Activated T-cell treated with anti-CD3 and anti-CD28 coated beads, Interleukin-2, amount 50 U/mL, for 24 hours (primary cell): ENCODE results near the gene SNRPD3.
A peak's percentile ranks its signal among the peaks of the same experiment; 100 is the strongest.
"Not testable (repeated sequence)": the region's sequence is repeated elsewhere in the genome, so short reads cannot be mapped to it uniquely, and the experiment has no call there.

Experiments
- DNase-seq: peaks from one replicate; pipeline ENCODE4 v3.0.0-alpha.2; 2020
- H3K27ac Mint-ChIP-seq: 2 replicates; pipeline ENCODE4 v1.8.0; 2020; ENCODE audit warnings: mild to moderate bottlenecking, mixed read lengths
- H3K27me3 Mint-ChIP-seq: 2 replicates; pipeline ENCODE4 v1.8.0; 2020; ENCODE audit warnings: mixed read lengths
- H3K36me3 Mint-ChIP-seq: 2 replicates; pipeline ENCODE4 v1.8.0; 2020; ENCODE audit warnings: low read depth, mixed read lengths
- H3K4me1 Mint-ChIP-seq: 2 replicates; pipeline ENCODE4 v1.8.0; 2020; ENCODE audit warnings: low read depth, mixed read lengths
- H3K4me3 Mint-ChIP-seq: 2 replicates; pipeline ENCODE4 v1.8.0; 2020; ENCODE audit warnings: mild to moderate bottlenecking, moderate library complexity, mixed read lengths
- H3K9me3 Mint-ChIP-seq: 2 replicates; pipeline ENCODE4 v1.8.0; 2020; ENCODE audit warnings: mixed read lengths

The SNRPD3 gene

DNA sequence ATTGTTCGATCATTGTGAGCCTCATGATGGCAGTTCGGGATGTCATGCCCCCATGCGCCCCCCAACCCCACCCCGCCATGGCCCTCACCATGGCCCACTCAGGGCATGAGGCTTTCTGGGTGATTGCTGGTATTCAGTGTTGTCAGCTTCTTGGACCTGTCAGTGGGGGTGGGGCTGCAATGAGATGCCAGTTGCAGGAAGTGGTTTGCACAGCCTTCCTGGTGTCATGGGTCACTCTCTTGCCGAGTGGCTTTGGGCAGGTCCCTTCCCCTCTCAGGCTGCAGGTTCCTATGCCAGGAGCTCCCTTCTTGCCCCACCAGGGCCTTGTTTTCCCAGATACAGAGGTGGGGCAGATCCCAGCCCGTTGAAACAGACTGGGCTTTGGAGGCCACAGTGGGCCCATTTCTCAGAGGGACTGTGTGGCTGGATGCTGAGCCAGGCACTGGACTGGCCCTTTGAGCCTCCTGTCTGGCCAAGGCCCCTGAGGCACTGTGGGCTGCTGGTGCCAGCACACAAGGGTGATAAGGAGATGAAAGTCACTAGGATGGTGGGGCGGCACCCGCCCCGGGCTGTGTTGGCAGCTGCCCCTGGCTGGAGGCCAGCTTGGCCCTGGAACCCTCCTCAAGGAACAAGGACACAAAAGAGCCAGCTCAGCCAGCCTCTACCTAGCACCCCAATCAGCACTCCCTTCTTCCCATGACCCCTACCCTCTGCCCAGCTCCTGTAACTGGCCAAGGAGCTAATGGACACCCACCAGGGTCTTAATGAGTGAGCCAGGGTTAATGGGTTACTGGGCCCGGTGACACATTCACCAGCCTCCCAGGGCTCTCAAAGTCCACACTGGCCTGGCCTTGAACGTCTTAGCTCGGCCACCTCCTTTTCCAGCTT, 45.7 kb downstream of the SNRPD3 start:
- DNase-seq: no peak
- peaks cover 22% of the 10 kb centered on the region for H3K4me1 Mint-ChIP-seq
- no peaks in the 10 kb centered on the region for H3K27me3 Mint-ChIP-seq
- H3K4me3 Mint-ChIP-seq: no peak overlapping the region
- no peak overlapping the region for H3K27ac Mint-ChIP-seq
- H3K36me3 Mint-ChIP-seq: no peaks in the 10 kb centered on the region
- no peaks in the 10 kb centered on the region for H3K9me3 Mint-ChIP-seq

DNA sequence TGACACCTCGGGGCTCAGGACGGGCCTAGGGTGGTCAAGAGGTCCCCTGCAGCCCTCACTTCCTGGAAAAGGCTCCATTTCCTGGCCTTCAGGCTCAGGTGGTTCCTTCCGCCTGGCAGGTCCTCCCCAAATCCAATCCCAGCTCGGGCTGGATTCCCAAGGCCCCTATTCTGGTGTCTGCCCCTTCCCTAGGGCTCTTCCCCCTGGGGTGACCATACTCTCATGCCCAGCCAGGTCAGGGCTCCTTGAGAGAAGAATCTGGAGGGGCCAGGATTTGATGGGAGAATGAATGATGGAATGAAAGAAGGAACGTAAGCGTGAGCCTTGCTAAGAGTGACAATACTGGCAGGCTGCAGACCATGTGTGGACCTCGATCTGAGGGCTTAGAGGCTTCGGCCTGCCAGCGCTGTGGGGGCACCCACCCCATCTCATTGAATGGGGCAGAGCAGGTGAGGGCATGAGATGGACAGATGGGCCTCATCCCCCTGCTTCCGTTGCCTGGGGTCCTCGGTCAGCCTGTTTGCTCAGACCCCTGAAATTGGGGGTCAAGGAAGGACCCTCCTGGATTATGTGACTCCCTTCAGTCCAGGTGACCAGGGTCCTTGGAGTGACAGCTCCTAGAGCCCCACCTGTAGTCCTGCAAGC, 46.4 kb downstream of the SNRPD3 start:
- H3K4me1 Mint-ChIP-seq: peaks cover 23% of the 10 kb centered on the region
- H3K27ac Mint-ChIP-seq, H3K4me3 Mint-ChIP-seq, H3K36me3 Mint-ChIP-seq, H3K9me3 Mint-ChIP-seq, H3K27me3 Mint-ChIP-seq, DNase-seq: not testable (repeated sequence)

DNA sequence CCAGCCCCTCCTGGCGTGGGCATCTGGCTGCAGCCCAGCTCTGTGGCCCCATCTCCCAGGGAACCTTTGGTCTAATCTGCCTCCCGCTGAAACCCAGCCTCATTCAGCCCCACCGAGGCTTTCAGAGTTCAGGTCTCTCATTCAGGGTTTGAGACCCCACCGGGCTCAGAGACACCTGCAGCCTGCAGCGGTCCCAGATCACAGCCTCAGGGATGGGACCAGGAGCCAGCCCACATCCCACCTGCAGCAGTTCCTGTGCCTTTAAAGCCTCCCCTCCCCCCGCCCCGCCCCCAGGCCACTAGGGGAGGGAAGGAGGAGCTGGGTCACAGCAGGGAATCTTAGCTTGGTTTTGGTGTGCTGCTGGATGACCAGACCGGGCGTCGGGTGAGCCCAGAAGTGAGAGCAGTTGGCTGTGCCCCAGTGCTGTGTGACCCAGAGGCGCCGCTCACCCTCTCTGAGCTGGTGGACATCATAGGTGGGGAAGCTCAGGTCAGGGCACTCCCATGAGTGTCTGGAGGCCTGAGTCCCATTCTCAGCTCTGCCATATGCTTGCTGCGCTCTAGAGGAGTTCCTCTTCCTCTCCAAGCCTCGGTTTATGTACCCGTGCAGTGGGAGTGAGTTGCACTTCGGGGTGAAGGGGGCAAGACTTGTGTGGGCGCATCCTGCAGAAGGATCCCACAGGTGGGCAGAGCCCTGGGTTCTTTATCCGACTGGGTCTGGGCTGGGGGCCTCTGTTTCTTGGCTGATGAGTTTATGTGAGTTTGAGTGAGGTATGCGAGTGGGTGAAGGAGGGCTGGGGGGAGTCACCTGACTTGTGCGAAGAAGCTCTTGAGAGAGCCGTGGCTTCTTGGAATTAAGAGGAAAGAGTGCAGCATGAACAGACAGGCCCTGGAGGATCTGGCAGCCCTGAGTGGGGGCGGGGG, 47.3 kb downstream of the SNRPD3 start, which contains the start of gene GGT1:
Gene GGT1, plus strand, starts transcription at position 347 of the 923 bp plus-strand sequence. CDS start 7,889 bp downstream, outside the sequence.
- not testable (repeated sequence) for H3K9me3 Mint-ChIP-seq, H3K36me3 Mint-ChIP-seq, DNase-seq, H3K27me3 Mint-ChIP-seq
- peaks cover 28% of the 10 kb centered on the region for H3K4me1 Mint-ChIP-seq
- peak within 1 kb of the TSS; percentile 15 for H3K4me3 Mint-ChIP-seq
- peak within 1 kb of the TSS; percentile 81 for H3K27ac Mint-ChIP-seq

DNA sequence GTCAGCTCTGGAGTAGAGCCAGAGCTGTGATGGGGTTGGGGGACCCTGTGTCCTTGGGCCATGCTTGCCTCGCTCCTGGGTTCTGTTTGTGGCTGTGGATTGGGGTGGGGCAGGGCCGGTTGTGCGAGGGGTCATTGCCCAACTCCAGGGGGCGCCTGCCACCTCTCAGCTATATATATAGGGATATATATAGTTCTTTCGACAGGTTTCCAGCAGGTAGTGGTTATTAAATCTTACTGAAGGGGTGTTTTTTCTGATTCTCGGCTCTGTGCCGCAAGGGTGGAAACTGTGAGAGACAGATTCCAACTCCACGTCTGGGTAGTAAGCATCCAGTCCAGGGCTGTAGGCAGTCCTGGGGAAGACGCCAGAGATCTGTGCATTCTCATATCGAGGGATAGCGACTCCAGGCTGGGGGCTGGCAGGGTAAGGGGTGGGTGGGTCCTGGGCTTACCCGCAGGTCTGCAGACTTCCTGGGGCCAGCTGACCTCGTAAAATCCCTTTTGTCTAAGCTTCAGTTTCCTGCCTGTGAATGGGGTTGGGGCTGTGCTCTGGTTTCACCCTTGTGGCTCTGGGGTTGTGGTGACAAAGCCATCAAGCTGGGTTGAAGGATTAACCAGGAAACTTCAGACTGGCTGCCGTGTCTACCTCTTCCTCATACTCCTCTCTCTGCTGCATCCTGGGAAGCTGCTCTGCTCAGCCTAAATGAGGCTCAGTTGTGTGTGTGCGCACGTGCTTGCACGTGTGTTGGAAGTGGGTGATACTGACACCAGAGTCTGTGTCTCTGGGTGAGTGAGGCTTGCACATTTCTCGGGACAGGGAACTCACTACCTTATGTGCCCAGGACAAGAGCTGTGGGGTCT, 48.2 kb downstream of the SNRPD3 start:
- Mint-ChIP-seq H3K4me3 (peak overlapping the region; percentile 45), H3K4me1 (peaks cover 29% of the 10 kb centered on the region), H3K27ac (peak overlapping the region; percentile 81)
- not testable (repeated sequence) for H3K9me3 Mint-ChIP-seq, H3K27me3 Mint-ChIP-seq, H3K36me3 Mint-ChIP-seq
- DNase-seq: peak; percentile 46

DNA sequence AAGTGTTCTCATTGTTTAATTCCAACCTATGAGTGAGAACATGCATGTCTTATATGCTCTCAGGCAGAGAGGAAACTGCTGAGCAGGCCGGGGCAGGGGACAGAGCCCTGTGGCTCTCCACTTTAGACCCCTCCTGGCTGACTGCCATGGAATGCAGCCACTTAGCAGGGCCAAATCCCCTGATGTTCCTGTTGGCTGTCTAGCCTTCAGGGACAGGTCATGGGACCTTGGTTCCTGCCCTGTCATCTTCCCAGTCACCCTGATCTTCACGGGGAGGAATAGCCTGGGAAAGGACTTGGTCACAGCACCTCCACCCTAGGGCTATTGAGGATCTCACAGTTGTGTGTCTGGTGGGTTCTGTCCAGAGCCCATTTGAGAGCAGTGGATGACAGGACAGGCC, 50.5 kb downstream of the SNRPD3 start:
- H3K9me3 Mint-ChIP-seq, H3K36me3 Mint-ChIP-seq, H3K27me3 Mint-ChIP-seq, DNase-seq, H3K4me3 Mint-ChIP-seq: not testable (repeated sequence)
- Mint-ChIP-seq H3K27ac (peak overlapping the region; percentile 50), H3K4me1 (peaks cover 30% of the 10 kb centered on the region)

DNA sequence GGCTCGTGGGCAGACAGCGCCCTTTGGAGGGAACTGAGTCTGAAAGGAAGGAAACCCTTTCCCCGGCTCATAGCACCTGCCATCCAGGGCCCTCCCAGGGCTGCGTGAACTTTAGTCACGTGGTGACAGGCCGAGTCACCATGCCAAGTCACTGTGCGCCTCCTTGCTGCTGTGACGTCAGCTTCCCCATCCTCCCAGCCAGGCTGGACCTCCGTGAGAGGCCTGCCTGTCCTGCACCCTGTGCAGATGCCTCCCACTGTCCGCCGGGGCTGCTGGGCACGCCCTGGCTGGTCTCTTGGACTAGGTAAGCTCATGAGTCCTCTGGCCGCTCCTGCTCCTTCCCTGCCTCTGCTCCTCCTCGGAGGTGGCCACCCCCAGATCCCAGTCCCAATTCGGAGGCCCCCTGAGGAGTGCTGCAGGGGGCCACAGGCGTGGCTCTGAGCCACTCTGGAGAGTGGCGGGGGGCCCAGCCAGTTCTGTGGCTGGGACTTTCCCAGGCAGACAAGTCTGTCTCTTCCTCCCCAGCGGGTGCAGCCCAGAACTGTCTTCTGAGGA, 51.7 kb downstream of the SNRPD3 start:
- H3K36me3 Mint-ChIP-seq, H3K27me3 Mint-ChIP-seq, H3K9me3 Mint-ChIP-seq: not testable (repeated sequence)
- peak overlapping the region; percentile 89 for H3K27ac Mint-ChIP-seq
- peak; percentile 74 for DNase-seq
- peak overlapping the region; percentile 87 for H3K4me3 Mint-ChIP-seq
- H3K4me1 Mint-ChIP-seq: peaks cover 27% of the 10 kb centered on the region

DNA sequence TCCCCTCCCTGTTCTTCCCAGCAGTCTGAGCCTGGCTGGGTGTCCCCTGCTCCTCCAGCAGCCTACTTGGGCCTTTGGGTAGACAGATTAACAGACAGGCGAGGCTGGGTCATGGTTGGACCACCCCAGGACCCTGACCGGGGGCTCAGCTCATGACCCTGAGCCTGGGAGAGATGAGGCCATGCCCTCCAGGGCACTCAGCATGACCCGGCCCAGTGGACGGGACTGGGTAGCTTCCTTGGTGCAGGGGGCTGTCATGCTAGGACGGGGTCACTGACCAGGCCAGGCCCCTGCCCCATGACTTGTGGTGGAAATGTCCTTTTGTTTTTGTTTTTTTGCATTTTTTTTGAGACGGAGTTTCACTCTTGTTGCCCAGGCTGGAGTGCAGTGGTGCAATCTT, 52.5 kb downstream of the SNRPD3 start:
- Mint-ChIP-seq H3K4me3 (peak overlapping the region; percentile 87), H3K4me1 (peaks cover 23% of the 10 kb centered on the region), H3K27ac (peak overlapping the region; percentile 22)
- H3K9me3 Mint-ChIP-seq, H3K36me3 Mint-ChIP-seq, H3K27me3 Mint-ChIP-seq, DNase-seq: not testable (repeated sequence)

DNA sequence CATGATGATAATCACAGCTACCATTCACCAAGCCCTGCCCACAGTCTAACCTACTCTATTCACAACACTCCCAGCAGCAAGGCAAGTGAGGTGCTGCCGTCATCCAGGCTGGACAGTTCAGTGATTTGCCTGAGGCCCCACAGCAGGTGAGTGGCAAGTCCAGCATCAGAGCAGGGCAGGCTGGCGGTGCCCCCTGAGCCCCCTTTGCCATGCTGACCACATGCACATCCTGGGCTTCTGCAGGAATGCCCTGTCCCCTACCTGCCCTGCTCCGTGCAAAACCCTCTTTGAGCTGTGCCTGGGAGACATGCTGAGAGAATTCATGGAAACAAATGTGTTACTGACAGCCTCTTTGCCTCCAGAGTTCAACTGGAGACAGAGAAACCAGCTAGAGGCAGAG, 54.1 kb downstream of the SNRPD3 start:
- H3K4me3 Mint-ChIP-seq, DNase-seq, H3K9me3 Mint-ChIP-seq, H3K36me3 Mint-ChIP-seq, H3K27ac Mint-ChIP-seq, H3K27me3 Mint-ChIP-seq: not testable (repeated sequence)
- peaks cover 12% of the 10 kb centered on the region for H3K4me1 Mint-ChIP-seq

DNA sequence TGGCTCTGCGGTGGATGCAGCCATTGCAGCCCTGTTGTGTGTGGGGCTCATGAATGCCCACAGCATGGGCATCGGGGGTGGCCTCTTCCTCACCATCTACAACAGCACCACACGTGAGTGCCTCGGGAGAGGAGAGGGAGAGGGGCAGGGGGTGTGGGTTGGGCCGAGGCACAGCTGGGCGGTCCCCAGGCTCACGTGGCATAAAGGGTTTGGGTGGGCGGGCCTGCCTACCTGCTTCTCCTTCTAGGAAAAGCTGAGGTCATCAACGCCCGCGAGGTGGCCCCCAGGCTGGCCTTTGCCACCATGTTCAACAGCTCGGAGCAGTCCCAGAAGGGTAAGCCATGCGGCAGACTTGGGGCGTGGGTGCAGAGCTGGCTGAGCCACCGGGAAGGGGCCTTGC, 59.0 kb downstream of the SNRPD3 start:
- H3K27ac Mint-ChIP-seq, H3K27me3 Mint-ChIP-seq, H3K4me3 Mint-ChIP-seq, H3K36me3 Mint-ChIP-seq, H3K9me3 Mint-ChIP-seq, DNase-seq, H3K4me1 Mint-ChIP-seq: not testable (repeated sequence)

- not testable (repeated sequence) for H3K4me3 Mint-ChIP-seq, H3K36me3 Mint-ChIP-seq, H3K27me3 Mint-ChIP-seq, DNase-seq, H3K4me1 Mint-ChIP-seq, H3K27ac Mint-ChIP-seq, H3K9me3 Mint-ChIP-seq
Observed at GRCh38 chr22:24621244-24621643, 65.4 kb downstream of the SNRPD3 start.

- not testable (repeated sequence) for H3K9me3 Mint-ChIP-seq, H3K36me3 Mint-ChIP-seq, H3K27me3 Mint-ChIP-seq, H3K4me3 Mint-ChIP-seq, H3K4me1 Mint-ChIP-seq, DNase-seq
- peak overlapping the region; percentile 37 for H3K27ac Mint-ChIP-seq
Observed at GRCh38 chr22:24622596-24622995, 66.8 kb downstream of the SNRPD3 start.
